Measurements from ENCODE around the gene SPNS3. TPM values are rescaled to one million over a fixed set of nuclear protein-coding genes. Genes with fewer than 3 reads are reported as not detected.

Gene SPNS3
- total and polyA plus RNA-seq, 10 of the 15 experiments (the other 5 are each of a cell fraction or from before 2014, with no cell fraction given) = 0.16 to 2.6 (median 0.97) TPM

- POLR2A ChIA-PET = no interaction called here
- DNase-seq (ENCODE audit: low read depth, low spot score) (no peak), ATAC-seq (no peak), FAIRE-seq (no peak)
- no peaks in the 10 kb centered on the region for H3K9me3 ChIP-seq (replicated peaks; ENCODE audit: control insufficient read depth, insufficient read depth, low read length)
- intact Hi-C loops (cut with micrococcal nuclease; ENCODE audit: unreplicated experiment) = no loop called here
- H3K36me3 ChIP-seq (ENCODE audit: control insufficient read depth in 2 of 2, insufficient read depth in 2 of 2, low read length in 1 of 2) = no peaks in the 10 kb centered on the region
- CTCF ChIA-PET = no interaction called here
- H3K79me2 ChIP-seq (ENCODE audit: control insufficient read depth, insufficient read depth, low read length) = no peaks in the 10 kb centered on the region
- no TSS peak for BruUV-seq (replicated peaks)
- WGBS (ENCODE audit: insufficient coverage, insufficient replicate concordance, low lambda C conversion rate, missing lambda C conversion rate) = 54% methylated on average over 17 of the region's 17 CpGs
- SMC1A ChIA-PET (ENCODE audit: uncharacterized antibody, unreplicated experiment) = no interaction called here
- H4K20me1 ChIP-seq (ENCODE audit: control insufficient read depth, insufficient read depth) = no peaks in the 10 kb centered on the region
- no peak overlapping the region for H3K27ac ChIP-seq (ENCODE audit: control insufficient read depth, insufficient read depth)
- H3K9ac ChIP-seq (ENCODE audit: control insufficient read depth, insufficient read depth, low read length) = no peak overlapping the region
- no peaks in the 10 kb centered on the region for H3K4me1 ChIP-seq (ENCODE audit: control insufficient read depth, insufficient read depth, low read length)
- TF ChIP-seq, protein P1, sequence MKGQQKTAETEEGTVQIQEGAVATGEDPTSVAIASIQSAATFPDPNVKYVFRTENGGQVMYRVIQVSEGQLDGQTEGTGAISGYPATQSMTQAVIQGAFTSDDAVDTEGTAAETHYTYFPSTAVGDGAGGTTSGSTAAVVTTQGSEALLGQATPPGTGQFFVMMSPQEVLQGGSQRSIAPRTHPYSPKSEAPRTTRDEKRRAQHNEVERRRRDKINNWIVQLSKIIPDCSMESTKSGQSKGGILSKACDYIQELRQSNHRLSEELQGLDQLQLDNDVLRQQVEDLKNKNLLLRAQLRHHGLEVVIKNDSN (IDR thresholded peaks at IDR 0.05; ENCODE audit: borderline replicate concordance, extremely low read length, insufficient read depth, low read depth, low read length) = no peak
- TF ChIP-seq HDAC6 (IDR thresholded peaks at IDR 0.05; ENCODE audit: unreplicated experiment) = no peak
- TF ChIP-seq, protein P2, sequence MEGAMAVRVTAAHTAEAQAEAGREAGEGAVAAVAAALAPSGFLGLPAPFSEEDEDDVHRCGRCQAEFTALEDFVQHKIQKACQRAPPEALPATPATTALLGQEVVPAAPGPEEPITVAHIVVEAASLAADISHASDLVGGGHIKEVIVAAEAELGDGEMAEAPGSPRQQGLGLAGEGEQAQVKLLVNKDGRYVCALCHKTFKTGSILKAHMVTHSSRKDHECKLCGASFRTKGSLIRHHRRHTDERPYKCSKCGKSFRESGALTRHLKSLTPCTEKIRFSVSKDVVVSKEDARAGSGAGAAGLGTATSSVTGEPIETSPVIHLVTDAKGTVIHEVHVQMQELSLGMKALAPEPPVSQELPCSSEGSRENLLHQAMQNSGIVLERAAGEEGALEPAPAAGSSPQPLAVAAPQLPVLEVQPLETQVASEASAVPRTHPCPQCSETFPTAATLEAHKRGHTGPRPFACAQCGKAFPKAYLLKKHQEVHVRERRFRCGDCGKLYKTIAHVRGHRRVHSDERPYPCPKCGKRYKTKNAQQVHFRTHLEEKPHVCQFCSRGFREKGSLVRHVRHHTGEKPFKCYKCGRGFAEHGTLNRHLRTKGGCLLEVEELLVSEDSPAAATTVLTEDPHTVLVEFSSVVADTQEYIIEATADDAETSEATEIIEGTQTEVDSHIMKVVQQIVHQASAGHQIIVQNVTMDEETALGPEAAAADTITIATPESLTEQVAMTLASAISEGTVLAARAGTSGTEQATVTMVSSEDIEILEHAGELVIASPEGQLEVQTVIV (IDR thresholded peaks at IDR 0.05; ENCODE audit: borderline replicate concordance, partially characterized antibody) = no peak
- no peak overlapping the region for H3K4me3 ChIP-seq
- no peak overlapping the region for H2AFZ ChIP-seq (ENCODE audit: control insufficient read depth, low read depth, low read length)
- in situ Hi-C loops (cut with MboI) = no loop called here
- RAD21 ChIA-PET (ENCODE audit: unreplicated experiment) = no interaction called here
- no peak overlapping the region for H3K4me2 ChIP-seq (ENCODE audit: control insufficient read depth, insufficient read depth)
- no peaks in the 10 kb centered on the region for H3K27me3 ChIP-seq (replicated peaks in 1 of 2; ENCODE audit: control insufficient read depth in 2 of 2, insufficient read depth in 2 of 2, low read length in 1 of 2)
Measured at GRCh38 chr17:4531988-4532736, 98.4 kb downstream of the SPNS3 start.
